Loucy (cell line): ENCODE measurements around the gene DEFB128.
"Not testable (repeated sequence)": the region's sequence is repeated elsewhere in the genome, so short reads cannot be mapped to it uniquely, and the experiment has no call there.

Experiments used
- H2AFZ ChIP-seq: fragments of 200-600 bp; sonication (generic); 2 replicates; pipeline ENCODE4 v1.6.0; 2016; ENCODE audit warnings: antibody characterized with exemption, mild to moderate bottlenecking, low read length, moderate library complexity
- H3F3A ChIP-seq: fragments of 200-600 bp; 2 replicates; pipeline ENCODE4 v1.6.0; 2016; ENCODE audit warnings: antibody characterized with exemption, low read depth, mild to moderate bottlenecking
- H3K27me3 ChIP-seq: fragments of 200-600 bp; sonication (generic); 2 replicates; pipeline ENCODE4 v1.6.1; 2014; ENCODE audit warnings: low read length, mild to moderate bottlenecking; ENCODE audit not compliant: insufficient read depth, poor library complexity, severe bottlenecking
- H3K36me3 ChIP-seq: fragments of 200-600 bp; sonication (generic); 2 replicates; pipeline ENCODE4 v1.6.1; 2016; ENCODE audit warnings: low read length; ENCODE audit not compliant: insufficient read depth
- H3K4me1 ChIP-seq: fragments of 200-600 bp; sonication (generic); 2 replicates; pipeline ENCODE4 v1.5.1; 2014; ENCODE audit warnings: low read length, mild to moderate bottlenecking; ENCODE audit not compliant: insufficient read depth, poor library complexity, severe bottlenecking
- H3K4me2 ChIP-seq: fragments of 200-600 bp; sonication (generic); 2 replicates; pipeline ENCODE4 v1.6.0; 2014; ENCODE audit warnings: antibody characterized with exemption, low read length, low read depth, mild to moderate bottlenecking; ENCODE audit not compliant: poor library complexity, severe bottlenecking
- H3K4me3 ChIP-seq: fragments of 200-600 bp; sonication (generic); 2 replicates; pipeline ENCODE4 v1.5.1; 2014; ENCODE audit warnings: low read length, mild to moderate bottlenecking, mixed read lengths; ENCODE audit not compliant: poor library complexity, severe bottlenecking
- H3K79me2 ChIP-seq: fragments of 200-600 bp; sonication (generic); 2 replicates; pipeline ENCODE4 v1.6.1; 2014; ENCODE audit warnings: low read length; ENCODE audit not compliant: insufficient read depth
- H3K9ac ChIP-seq: fragments of 200-600 bp; sonication (generic); 2 replicates; pipeline ENCODE4 v1.6.0; 2014; ENCODE audit warnings: mild to moderate bottlenecking, low read depth, low read length, moderate library complexity; ENCODE audit not compliant: poor library complexity, severe bottlenecking
- H3K9me2 ChIP-seq: fragments of 200-600 bp; sonication (generic); replicated peaks from 2 replicates; pipeline ENCODE4 v1.6.1; 2016; ENCODE audit warnings: low read depth, low read length, mixed read lengths
- H3K9me3 ChIP-seq: fragments of 200-600 bp; sonication (generic); 2 replicates; pipeline ENCODE4 v1.6.1; 2014; ENCODE audit warnings: mild to moderate bottlenecking, antibody characterized with exemption, low read length, low read depth; ENCODE audit not compliant: insufficient read depth
- H4K20me1 ChIP-seq: fragments of 200-600 bp; sonication (generic); 2 replicates; pipeline ENCODE4 v1.6.0; 2014; ENCODE audit warnings: antibody characterized with exemption, low read length, mild to moderate bottlenecking; ENCODE audit not compliant: insufficient read depth, poor library complexity, severe bottlenecking
- EZH2phosphoT487 ChIP-seq: fragments of 200-600 bp; IDR thresholded peaks from 2 replicates; pipeline ENCODE4 v1.6.1; 2018; ENCODE audit warnings: antibody characterized with exemption, mild to moderate bottlenecking, moderate library complexity, borderline replicate concordance
- TF ChIP-seq, protein P1 (sequence below): fragments of 200-600 bp; sonication (generic); conservative IDR thresholded peaks from 2 replicates; pipeline ENCODE4 v1.5.1; 2014; ENCODE audit warnings: mild to moderate bottlenecking, antibody characterized with exemption, low read length

Gene DEFB128

DNA sequence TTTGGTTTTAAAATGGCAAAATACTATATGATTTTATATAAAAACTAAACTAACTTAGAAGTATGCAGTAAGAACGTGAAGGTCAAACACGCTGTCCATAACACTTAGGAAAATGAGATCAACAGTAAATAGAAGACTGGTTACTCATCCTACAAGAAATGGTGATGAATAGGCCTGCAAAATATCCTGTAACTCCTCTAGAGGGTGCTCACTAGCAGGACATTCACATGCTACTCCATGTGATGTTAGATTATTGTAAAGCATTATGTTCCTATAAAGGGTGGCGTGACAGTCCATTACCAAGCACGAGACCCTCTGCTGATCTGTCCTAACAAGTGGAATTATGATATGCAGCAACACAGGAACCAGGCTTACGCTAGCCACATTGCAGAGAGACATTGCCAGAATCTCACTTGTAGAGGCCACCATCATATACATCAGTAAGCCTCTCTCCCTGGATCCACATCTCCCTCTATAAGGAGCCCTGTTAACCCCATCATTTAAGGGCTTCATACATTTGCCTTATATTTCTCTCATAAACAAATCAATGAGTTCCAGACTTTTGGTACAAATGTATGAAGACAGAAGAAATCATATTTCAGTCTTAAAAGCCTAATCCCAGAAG lies 19.5 kb upstream of the DEFB128 start:
- Histone ChIP-seq H3K9me3 (no peaks in the 10 kb centered on the region), H3K27me3 (no peaks in the 10 kb centered on the region), H3K4me1 (no peaks in the 10 kb centered on the region), H3K79me2 (no peaks in the 10 kb centered on the region), H3F3A (no peaks in the 10 kb centered on the region), H3K4me2 (no peak overlapping the region), H3K9ac (no peak overlapping the region), H4K20me1 (no peaks in the 10 kb centered on the region), H3K9me2 (no peaks in the 10 kb centered on the region), H3K36me3 (no peaks in the 10 kb centered on the region), H3K4me3 (no peak overlapping the region), H2AFZ (no peak overlapping the region)
- TF ChIP-seq, protein P1, sequence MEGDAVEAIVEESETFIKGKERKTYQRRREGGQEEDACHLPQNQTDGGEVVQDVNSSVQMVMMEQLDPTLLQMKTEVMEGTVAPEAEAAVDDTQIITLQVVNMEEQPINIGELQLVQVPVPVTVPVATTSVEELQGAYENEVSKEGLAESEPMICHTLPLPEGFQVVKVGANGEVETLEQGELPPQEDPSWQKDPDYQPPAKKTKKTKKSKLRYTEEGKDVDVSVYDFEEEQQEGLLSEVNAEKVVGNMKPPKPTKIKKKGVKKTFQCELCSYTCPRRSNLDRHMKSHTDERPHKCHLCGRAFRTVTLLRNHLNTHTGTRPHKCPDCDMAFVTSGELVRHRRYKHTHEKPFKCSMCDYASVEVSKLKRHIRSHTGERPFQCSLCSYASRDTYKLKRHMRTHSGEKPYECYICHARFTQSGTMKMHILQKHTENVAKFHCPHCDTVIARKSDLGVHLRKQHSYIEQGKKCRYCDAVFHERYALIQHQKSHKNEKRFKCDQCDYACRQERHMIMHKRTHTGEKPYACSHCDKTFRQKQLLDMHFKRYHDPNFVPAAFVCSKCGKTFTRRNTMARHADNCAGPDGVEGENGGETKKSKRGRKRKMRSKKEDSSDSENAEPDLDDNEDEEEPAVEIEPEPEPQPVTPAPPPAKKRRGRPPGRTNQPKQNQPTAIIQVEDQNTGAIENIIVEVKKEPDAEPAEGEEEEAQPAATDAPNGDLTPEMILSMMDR, result peak; percentile 85
- no peak for TF ChIP-seq EZH2phosphoT487

DNA sequence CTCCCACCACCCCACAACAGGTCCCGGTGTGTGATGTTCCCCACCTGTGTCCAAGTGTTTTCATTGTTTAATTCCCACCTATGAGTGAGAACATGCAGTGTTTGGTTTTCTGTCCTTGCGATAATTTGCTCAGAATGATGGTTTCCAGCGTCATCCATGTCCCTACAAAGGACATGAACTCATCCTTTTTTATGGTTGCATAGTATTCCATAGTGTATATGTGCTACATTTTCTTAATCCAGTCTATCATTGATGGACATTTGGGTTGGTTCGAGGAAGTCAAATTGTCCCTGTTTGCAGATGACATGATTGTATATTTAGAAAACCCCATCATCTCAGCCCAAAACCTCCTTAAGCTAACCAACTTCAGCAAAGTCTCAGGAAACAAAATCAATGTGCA lies 14.1 kb upstream of the DEFB128 start:
- not testable (repeated sequence) for H3K4me1 ChIP-seq, H3K4me3 ChIP-seq, H3K27me3 ChIP-seq, H2AFZ ChIP-seq, H4K20me1 ChIP-seq, H3K4me2 ChIP-seq, H3K79me2 ChIP-seq, H3K9me3 ChIP-seq, H3K36me3 ChIP-seq, H3K9me2 ChIP-seq, H3F3A ChIP-seq, H3K9ac ChIP-seq

DNA sequence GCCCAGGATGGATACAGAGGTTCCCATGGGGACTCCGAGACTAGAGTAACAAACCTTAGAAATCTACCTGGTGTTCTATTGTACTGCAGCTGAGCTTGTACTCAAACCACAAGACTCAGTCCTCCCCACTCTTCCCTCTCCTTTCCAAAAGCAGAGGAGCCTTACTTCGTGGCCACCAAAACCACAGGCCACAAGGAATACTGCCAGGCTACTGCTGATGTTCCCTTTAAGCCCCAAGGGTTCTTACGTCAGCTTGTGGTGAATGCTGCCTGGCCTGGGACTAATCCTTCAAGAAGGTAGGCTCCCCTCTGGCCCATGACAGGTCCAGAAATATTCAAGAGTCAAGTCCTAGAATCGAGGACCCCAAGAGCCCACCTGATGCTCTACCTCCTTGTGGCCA lies 10.5 kb upstream of the DEFB128 start:
- Histone ChIP-seq H3K27me3 (no peaks in the 10 kb centered on the region), H3K4me1 (no peaks in the 10 kb centered on the region), H3K4me3 (no peak overlapping the region), H3K79me2 (no peaks in the 10 kb centered on the region), H2AFZ (no peak overlapping the region), H3K4me2 (no peak overlapping the region), H3K9me3 (no peaks in the 10 kb centered on the region), H3K9me2 (no peaks in the 10 kb centered on the region), H3F3A (no peaks in the 10 kb centered on the region), H3K36me3 (no peaks in the 10 kb centered on the region), H3K9ac (no peak overlapping the region), H4K20me1 (no peaks in the 10 kb centered on the region)
- no peak for TF ChIP-seq EZH2phosphoT487
- TF ChIP-seq, protein P1, result no peak

DNA sequence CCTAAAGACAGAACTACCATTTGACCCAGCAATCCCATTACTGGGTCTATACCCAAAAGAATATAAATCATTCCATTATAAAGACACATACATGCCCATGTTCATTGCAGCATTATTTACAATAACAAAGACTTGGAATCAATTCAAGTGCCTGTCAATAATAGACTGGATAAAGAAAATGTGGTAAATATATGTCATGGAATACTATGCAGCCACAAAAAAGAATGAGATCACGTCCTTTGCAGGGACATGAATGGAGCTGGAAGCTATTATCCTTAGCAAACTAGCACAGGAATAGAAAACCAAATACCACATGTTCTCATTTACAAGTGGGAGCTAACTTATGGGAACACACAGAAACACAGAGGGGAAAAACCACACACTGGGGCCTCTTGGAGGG lies 8.7 kb upstream of the DEFB128 start:
- no peaks in the 10 kb centered on the region for H3K27me3 ChIP-seq
- H3K9me2 ChIP-seq, result no peaks in the 10 kb centered on the region
- no peak overlapping the region for H3K4me3 ChIP-seq
- H2AFZ ChIP-seq, result no peak overlapping the region
- no peaks in the 10 kb centered on the region for H3F3A ChIP-seq
- H3K9ac ChIP-seq, result no peak overlapping the region
- H4K20me1 ChIP-seq, result no peaks in the 10 kb centered on the region
- H3K4me2 ChIP-seq, result no peak overlapping the region
- no peaks in the 10 kb centered on the region for H3K79me2 ChIP-seq
- TF ChIP-seq, protein P1, result no peak
- no peak for TF ChIP-seq EZH2phosphoT487
- no peaks in the 10 kb centered on the region for H3K9me3 ChIP-seq
- H3K4me1 ChIP-seq, result no peaks in the 10 kb centered on the region
- no peaks in the 10 kb centered on the region for H3K36me3 ChIP-seq
